Bronchial epithelial cell (primary cell): ENCODE results near the gene KLF4. TPM values are rescaled to one million over a fixed set of nuclear protein-coding genes. Genes with fewer than 3 reads are reported as not detected.

Experiments used
- DNase-seq: peaks from one replicate; pipeline ENCODE4 v3.0.0-alpha.2; 2010; ENCODE audit warnings: low read depth
- FAIRE-seq: peaks from 2 replicates; lab custom pipeline; 2011; peaks lifted over from hg19 to GRCh38; lab: Jason Lieb, UNC
- H3K27me3 ChIP-seq: 2 replicates; pipeline ENCODE4 v1.5.1; 2011; ENCODE audit warnings: low read length; ENCODE audit not compliant: control insufficient read depth, insufficient read depth
- H3K36me3 ChIP-seq: 2 replicates; pipeline ENCODE4 v1.5.1; 2011; ENCODE audit warnings: low read length; ENCODE audit not compliant: control insufficient read depth, insufficient read depth
- H3K4me3 ChIP-seq: 2 replicates; pipeline ENCODE4 v1.5.1; 2011; ENCODE audit warnings: mild to moderate bottlenecking, low read depth, low read length, control low read depth
- total RNA-seq: library from RNA; depleted of rRNA; stranded (reverse); fragments of >200 nt; gene quantifications from 2 replicates; pipeline ENCODE4 v1.2.1, GENCODE V29; 2014
- TF ChIP-seq, protein P1 (sequence below): IDR thresholded peaks from 2 replicates; pipeline ENCODE4 v1.5.1; 2011; ENCODE audit warnings: mild to moderate bottlenecking, moderate library complexity, low read length, control low read depth, inconsistent platforms; ENCODE audit not compliant: insufficient read depth, severe bottlenecking

Gene KLF4
- total RNA-seq, 1 donor from 2014 or later, result 16.1 TPM

DNA sequence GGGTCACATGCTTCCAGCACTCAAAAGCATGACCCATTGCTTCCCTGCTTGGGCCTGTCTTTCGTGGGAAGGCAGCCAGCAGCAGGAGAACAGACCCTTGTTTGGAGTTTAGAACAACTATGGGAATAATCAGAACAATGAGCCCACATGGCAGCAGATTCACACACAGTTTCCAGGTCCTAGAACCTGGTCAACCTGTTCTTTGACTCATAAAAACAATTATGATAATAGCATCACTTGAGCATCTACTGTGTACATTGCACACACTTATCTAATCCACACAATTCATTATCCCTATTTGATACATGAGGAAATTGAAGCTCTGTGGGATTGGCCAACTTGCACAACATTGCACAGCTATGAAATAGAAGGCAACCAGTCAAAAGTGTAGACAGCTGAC is 41.7 kb downstream of the KLF4 start:
- DNase-seq, result peak; percentile 58

DNA sequence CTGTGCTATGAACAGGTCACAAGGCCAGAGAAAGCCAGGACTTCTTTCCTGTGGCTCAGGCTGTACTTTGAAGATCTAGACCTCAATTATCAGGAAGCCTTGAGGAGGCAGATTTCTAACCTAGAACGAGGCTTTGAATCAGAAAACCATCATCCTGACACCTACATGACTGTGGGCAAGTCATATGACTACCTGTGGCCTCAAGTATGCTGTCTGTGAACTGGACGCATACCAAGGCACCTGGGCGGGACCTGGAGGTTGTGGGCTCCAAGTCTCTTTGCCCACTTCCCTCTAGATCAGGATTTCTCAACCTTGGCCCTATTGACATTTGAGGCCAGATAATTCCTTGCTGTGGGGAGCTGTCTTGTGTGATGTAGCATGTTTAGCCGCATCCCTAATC is 42.5 kb downstream of the KLF4 start:
- Histone ChIP-seq H3K4me3 (no peak overlapping the region), H3K27me3 (no peaks in the 10 kb centered on the region)
- FAIRE-seq, result peak; percentile 83

More for the DNA sequence above, 41.7 kb downstream of the KLF4 start:
- FAIRE-seq, result no peak
- TF ChIP-seq, protein P1, sequence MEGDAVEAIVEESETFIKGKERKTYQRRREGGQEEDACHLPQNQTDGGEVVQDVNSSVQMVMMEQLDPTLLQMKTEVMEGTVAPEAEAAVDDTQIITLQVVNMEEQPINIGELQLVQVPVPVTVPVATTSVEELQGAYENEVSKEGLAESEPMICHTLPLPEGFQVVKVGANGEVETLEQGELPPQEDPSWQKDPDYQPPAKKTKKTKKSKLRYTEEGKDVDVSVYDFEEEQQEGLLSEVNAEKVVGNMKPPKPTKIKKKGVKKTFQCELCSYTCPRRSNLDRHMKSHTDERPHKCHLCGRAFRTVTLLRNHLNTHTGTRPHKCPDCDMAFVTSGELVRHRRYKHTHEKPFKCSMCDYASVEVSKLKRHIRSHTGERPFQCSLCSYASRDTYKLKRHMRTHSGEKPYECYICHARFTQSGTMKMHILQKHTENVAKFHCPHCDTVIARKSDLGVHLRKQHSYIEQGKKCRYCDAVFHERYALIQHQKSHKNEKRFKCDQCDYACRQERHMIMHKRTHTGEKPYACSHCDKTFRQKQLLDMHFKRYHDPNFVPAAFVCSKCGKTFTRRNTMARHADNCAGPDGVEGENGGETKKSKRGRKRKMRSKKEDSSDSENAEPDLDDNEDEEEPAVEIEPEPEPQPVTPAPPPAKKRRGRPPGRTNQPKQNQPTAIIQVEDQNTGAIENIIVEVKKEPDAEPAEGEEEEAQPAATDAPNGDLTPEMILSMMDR, result no peak
- no peaks in the 10 kb centered on the region for H3K36me3 ChIP-seq
- H3K27me3 ChIP-seq, result no peaks in the 10 kb centered on the region
- no peak overlapping the region for H3K4me3 ChIP-seq

DNA sequence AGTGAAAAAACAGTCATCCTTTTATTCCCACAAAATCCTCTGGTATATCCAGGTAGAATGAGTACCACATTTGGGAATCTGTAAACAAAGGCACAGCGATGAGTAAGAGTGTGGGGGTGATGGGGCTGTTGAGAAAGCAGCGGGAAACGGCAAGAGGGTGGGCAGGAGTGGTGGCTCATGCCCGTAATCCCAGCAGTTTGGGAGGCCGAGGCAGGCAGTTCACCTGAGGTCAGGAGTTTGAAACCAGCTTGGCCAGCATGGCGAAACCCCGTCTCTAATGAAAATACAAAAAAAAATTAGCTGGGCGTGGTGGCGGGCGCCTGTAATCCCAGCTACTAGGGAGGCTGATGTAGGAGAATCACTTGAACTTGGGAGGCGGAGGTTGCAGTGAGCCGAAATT is 43.1 kb downstream of the KLF4 start:
- Histone ChIP-seq H3K36me3 (no peaks in the 10 kb centered on the region), H3K27me3 (no peaks in the 10 kb centered on the region), H3K4me3 (no peak overlapping the region)
- TF ChIP-seq, protein P1, result no peak
- DNase-seq, result no peak
- FAIRE-seq, result no peak

More for the DNA sequence above, 42.5 kb downstream of the KLF4 start:
- TF ChIP-seq, protein P1, result no peak
- no peaks in the 10 kb centered on the region for H3K36me3 ChIP-seq
- DNase-seq, result no peak

DNA sequence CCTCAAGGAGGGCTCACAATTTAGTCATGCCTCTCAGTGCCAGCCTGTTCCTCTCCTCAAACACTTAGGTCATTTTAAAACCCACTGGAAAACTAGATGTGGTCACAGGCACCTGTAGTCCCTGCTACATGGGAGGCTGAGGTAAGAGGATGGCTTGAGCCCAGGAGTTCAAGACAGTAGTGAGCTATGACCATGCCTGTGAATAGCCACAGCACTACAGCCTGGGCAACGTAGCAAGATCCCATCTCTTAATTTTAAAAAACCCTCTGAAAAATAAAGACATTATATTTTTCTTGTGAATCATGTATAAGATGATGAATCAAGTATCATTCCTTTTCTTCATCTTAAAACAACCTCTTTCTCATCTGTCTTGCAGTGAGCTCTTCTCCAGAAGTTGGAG is 45.8 kb downstream of the KLF4 start:
- no peak overlapping the region for H3K4me3 ChIP-seq
- FAIRE-seq, result no peak
- TF ChIP-seq, protein P1, result no peak
- no peaks in the 10 kb centered on the region for H3K27me3 ChIP-seq
- H3K36me3 ChIP-seq, result no peaks in the 10 kb centered on the region
- no peak for DNase-seq

DNA sequence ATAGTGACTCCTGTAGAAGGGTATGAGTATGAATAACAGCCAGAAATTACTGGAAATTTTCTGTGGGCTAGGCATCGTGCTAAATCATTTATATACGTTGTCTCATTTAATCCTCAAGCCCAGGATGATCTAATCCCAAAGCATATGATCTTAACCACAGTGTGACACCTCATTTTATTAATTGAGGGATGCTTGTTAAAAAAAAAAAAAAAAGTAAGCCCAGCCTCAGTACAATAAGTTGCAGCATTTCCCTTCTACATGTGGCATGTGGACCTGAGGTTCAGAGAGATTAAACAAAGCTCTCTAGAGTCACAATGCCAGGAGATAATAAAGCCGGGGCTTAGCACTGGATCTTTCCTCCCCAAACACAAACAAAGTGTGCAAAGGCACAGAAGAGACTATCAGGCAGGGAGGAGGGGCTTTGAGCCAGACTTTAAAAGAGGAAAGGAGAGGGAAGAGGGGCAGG is 49.5 kb downstream of the KLF4 start:
- H3K4me3 ChIP-seq, result no peak overlapping the region
- no peak for FAIRE-seq
- no peaks in the 10 kb centered on the region for H3K27me3 ChIP-seq
- TF ChIP-seq, protein P1, result no peak
- DNase-seq, result no peak
- no peaks in the 10 kb centered on the region for H3K36me3 ChIP-seq

DNA sequence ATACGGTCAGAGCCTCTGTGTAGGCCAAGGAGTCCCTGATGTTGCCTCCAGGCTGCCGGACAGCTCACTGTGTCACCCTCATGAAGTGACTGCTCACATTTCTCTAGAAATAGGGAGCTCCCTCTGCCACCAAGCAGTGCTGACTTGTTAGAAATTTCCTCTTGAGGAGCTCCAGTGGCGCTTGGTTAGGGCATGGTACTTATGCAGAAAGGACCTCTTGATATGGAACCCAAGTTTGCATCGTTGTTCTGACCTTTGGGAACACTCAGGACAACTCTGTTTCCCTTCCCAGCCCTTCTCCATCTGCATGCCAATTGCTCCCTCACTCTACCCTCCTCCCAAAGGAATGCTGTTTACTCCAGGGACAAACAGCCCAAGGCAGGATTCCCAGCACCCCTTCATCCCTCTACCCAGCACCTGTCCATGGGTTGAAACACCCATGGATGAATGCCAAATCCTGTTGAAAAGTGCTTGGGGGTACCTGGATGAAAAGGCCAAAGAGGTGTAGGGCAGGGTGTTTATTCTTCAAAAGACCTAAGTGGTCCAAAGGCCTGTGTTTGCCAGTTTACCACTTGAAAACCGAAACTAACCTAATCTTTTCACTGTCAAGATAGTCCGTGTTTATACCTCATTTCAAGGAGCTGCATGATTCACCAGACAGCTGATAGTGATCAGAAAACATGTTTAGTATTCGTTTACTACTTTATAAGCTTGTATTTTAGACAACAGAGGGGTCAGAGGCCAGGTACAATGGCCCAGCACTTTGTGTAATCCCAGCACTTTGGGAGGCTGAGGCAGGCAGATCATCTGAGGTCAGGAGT is 51.1 kb downstream of the KLF4 start:
- no peak for FAIRE-seq

More for the DNA sequence above, 51.1 kb downstream of the KLF4 start:
- H3K27me3 ChIP-seq, result no peaks in the 10 kb centered on the region
- TF ChIP-seq, protein P1, result no peak
- no peak overlapping the region for H3K4me3 ChIP-seq
- H3K36me3 ChIP-seq, result no peaks in the 10 kb centered on the region
- DNase-seq, result no peak
